ENCODE results near the gene COQ8B. TPM values are rescaled to one million over a fixed set of nuclear protein-coding genes. Genes with fewer than 3 reads are reported as not detected.

COQ8B gene
- total RNA-seq, 2 donors from 2014 or later, result 20.1 to 32.0 TPM

DNA sequence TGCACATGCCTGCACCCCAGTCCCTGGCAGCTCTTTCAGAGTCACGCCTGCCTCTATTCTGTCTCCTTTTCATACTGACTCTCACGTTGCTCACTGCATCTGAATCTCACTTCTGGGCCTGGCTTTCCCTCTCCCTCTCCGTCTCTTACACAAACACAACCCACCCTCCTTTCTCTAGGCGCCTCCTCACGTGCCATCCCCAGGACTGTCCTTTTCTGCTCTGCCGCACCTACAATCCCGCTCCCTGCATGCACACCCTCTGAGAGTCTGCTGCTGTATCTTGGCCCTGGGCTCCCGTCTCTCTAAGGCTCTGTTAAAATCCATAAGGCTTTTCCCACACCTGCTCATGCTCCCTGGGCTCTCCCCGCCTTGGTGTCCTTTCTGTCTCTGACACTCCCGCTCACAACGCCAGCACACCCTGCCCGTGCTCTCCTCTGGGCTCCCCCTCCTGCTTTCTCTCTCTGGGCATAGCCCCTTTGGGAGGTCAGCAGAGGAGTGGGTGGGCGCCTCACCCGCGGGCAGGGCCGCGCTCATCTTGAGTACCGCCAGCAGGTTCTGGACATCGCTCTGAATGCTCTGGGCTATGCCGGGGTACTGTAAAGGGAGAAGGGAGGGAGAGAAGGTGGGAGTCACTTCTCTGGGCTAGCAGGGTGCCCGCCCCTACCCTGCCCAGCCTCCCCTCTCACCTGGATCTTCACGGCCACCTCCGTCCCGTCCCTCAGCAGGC, 13.5 kb downstream of the COQ8B start:
- DNase-seq (no peak), ATAC-seq (no peak)
- intact Hi-C loops (cut with DNase I), result loop anchor here in 1 of 2 donors (5.0 kb wide), 1 partner anchor 41 kb away; no protein-coding TSS in a partner anchor

GRCh38 chr19:40702337-40703012, 14.2 kb downstream of the COQ8B start:
- ATAC-seq (peak; percentile 61 to 81), DNase-seq (no peak)
- intact Hi-C loops (cut with DNase I), result loop anchor here in 1 of 2 donors (5.0 kb wide), 1 partner anchor 40 kb away; no protein-coding TSS in a partner anchor

DNA sequence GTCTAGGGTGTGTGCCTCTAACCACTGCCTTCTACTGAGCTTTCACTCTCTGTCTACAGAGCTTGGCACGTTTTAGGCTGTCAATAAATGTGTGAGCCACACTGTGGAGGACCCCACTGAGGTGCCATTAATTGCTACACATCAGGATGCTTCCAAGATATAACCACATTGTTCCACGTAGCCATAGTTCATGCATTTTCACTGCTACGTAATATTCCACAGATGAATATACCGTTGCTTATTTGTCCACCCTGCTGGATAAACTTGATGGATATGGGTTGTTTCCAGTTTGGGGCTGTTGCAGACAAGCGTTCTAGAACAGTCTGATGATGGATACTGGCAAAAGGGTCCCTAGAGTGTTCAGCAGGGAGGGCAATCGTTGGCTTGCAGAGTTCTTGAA, 14.9 kb downstream of the COQ8B start:
- DNase-seq (no peak), ATAC-seq (no peak)
- intact Hi-C loops (cut with DNase I), result loop anchor here in 1 of 2 donors (5.0 kb wide), 1 partner anchor 39 kb away; no protein-coding TSS in a partner anchor

- intact Hi-C loops (cut with DNase I), result loop anchor here in 1 of 2 donors (5.0 kb wide), 1 partner anchor 38 kb away; no protein-coding TSS in a partner anchor
- DNase-seq (no peak), ATAC-seq (no peak)
These were observed 16.6 kb downstream of the COQ8B start for GRCh38 chr19:40700083-40700482.

DNA sequence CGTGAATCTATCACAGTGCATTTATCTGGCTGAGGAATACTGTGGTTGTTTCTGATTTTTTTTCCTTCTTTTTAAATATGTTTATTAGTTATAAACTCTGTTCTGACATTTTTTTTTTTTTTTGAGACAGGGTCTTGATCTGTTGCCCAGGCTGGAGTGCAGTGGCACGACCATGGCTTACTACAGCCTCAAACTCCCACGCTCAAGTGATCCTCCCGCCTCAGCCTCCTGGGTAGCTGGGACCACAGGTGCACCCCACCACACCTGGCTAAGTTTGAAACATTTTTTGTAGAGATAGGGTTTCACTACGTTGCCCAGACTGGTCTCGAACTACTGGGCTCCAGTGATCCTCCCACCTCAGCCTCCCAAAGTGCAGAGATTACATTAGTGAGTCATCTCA, 19.7 kb downstream of the COQ8B start:
- DNase-seq (no peak), ATAC-seq (no peak)
- intact Hi-C loops (cut with DNase I), result no loop called here

DNA sequence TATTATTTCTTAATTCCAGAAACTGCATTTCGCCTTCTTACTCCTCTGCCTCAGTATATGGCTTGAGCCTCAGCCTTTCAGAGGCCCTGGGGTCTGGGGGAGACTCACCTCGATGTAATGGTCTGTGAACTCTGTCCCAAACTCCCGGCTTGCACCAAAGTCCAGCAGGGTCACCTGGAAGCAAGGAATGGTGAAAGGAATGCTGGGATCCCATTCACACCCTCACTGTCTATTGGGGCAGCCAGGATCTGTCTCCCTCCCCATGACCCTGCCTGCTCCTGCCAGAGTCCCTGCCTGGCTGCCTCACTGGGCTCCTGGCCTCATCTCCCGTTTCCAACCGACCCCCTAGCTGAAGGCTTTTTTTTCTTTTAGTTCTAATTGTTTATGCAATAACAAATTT, 20.8 kb downstream of the COQ8B start:
- ATAC-seq, result no peak
- no peak for DNase-seq
- intact Hi-C loops (cut with DNase I), result no loop called here

DNA sequence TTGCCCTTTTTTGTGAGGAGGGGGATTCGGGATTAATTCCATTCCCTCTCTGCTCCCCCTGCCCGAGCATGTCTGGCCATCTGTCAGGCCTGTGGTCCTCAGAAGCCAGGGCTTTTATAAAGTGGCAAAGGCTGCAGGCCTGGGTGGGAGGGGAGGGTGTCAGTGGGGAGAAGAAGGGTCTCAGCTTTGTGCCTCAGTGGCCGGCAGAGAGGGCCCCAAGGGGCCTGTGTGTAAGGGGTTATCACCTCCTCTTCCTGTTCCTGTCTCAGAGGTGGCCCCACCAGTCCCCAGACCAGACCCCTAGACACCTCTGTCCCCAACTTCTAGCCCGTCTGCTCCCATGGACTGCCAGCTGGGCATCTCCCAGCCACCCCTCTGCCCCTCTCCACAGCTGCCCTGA, 22.8 kb downstream of the COQ8B start:
- no peak for ATAC-seq
- intact Hi-C loops (cut with DNase I), result no loop called here

DNA sequence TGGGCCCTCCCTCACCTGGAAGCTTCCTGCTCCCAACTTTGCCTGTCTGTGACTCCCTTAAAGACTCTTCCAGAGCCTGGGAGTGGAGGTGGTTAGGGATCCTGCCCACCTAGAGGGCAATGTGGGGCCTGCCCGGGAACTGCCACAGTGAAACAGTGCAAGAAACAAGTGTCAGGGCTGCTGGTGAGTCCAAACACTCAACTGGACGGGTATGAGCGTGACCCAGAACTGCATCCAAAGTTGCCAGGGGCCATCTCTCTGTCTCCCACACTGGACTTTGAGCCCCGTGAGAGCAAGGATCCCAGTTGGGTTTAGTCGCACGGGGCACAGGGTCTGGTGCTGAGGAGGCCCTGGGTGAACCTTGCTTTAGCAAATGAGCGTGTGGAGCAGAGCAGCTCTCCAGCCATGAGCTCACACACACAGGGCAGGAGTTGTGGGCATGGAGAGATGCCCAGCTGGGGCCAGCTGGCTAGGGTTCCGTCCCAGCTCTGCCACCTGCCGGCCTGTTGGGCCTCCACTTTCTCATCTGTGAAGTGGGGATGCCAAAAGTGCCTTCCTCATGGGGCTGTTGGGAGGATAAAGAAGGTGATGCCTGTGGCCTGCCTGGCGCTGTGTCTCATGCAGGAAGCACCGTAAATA, 23.4 kb downstream of the COQ8B start:
- intact Hi-C loops (cut with DNase I), result no loop called here
- DNase-seq, result no peak
- no peak for ATAC-seq

More for the DNA sequence above, 22.8 kb downstream of the COQ8B start:
- no peak for DNase-seq

DNA sequence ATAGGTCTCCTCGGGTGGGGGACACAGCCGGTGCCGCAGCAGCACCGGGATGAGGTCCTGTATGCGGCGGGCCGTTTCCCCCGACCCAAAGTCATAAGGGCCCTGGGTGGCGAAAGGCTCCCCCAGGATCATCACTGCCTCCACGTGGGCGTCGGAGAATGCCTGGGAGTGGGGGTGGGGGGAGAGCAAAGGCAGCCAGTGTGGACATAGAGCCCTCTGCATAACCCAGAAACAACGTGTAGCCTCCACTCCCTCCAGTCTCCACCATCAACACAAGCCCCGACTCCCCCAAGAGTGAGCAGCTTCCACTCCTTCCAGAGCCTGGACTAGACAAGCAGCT, 24.5 kb downstream of the COQ8B start:
- ATAC-seq, result no peak
- DNase-seq, result no peak
- intact Hi-C loops (cut with DNase I), result no loop called here

GRCh38 chr19:40691421-40692211, 25.1 kb downstream of the COQ8B start:
- ATAC-seq (no peak), DNase-seq (no peak)
- intact Hi-C loops (cut with DNase I), result no loop called here

DNA sequence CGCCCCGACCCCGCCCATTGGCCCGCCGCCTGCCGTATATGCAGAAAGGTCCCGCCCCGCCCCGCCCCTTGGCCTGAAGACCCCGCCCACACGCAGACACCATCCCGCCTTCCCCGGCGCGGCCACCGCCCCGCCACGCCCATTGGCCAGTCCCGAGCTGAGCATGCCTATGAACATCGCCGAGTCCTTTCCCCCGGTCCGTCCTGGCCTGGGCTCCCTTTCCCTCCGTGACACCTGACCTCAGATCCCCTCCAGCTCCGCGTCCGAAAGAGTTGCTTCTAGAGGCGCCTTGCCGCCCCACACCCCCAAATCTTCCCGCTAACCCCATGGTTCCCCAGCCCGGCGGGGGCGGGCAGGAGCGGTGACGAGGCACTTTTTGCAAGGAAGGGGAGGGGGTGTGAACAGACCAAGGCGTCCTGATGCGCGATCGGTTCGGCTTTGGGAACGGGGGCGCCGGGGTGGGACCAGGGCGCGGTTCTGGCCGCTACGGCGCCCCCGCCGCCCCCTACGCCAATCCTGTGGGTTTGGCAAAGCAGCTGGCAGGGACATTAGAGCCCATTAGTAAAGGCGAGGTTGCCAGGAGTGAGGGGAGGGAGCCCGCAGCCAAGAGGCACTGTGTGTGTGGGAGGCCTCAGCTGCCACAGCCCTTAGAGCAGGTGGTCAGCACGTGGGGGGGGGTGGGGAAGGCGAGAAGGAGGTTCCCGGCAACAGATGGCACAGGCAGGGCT, 25.8 kb downstream of the COQ8B start:
- intact Hi-C loops (cut with DNase I), result no loop called here
- peak; percentile 97 for DNase-seq
- peak; percentile 90 to 94 for ATAC-seq

DNA sequence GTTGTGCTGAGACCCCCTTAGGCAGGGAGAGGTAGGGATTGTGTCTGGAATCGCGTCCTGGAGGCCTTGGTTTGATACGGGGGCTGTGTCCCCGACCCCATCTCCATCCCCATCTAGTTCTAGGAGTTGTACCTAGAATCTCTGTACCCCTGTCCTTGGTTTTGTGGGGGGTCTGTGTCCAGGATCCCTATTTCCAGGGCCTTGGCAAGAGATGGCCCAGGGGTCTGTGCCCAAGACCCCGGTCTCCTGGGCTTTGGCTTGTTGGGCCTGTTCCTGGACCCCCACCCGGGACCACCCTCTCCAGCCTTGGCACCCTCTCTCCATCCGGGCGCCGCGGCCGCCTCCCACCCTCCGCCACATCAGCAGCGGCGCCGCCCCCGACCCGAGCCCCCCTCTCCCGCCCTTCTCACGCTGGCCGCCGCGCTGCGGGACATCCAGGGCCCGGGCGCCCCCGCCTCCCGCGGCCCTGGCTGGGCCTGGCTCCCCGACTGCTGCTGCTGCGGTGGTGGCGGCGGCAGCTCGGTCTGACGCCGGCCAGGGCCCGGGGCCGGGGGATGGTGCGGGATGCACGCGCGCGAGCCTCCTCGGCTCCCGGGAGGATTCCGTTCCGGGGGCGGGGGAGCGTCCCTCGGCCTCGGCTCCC, 26.5 kb downstream of the COQ8B start, which contains the start of gene NUMBL:
Gene NUMBL, minus strand, starts transcription at position 602 of the 643 bp plus-strand sequence. Its CDS starts 168 bp downstream, at position 434.
- intact Hi-C loops (cut with DNase I), result no loop called here
- no peak for ATAC-seq
- no peak for DNase-seq

- DNase-seq (peak; percentile 49), ATAC-seq (no peak)
- intact Hi-C loops (cut with DNase I), result no loop called here
These were observed 27.2 kb downstream of the COQ8B start for GRCh38 chr19:40689339-40690049.

DNA sequence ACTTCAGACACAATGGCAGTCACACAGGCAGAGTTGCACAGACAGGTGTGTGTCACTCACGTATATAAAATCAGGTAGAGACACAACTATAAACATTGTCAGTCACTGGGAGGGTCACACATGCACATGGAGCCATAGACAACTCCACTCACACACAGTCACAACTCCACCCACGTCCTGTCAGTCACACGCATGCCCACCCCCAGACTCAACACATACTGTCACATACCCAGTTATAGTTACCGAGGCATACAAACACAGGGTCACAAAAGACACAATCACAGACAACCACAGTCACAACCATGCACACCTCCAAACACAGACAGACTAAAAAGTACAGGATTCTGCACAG, 27.7 kb downstream of the COQ8B start:
- intact Hi-C loops (cut with DNase I), result no loop called here
- DNase-seq (no peak), ATAC-seq (no peak)

DNA sequence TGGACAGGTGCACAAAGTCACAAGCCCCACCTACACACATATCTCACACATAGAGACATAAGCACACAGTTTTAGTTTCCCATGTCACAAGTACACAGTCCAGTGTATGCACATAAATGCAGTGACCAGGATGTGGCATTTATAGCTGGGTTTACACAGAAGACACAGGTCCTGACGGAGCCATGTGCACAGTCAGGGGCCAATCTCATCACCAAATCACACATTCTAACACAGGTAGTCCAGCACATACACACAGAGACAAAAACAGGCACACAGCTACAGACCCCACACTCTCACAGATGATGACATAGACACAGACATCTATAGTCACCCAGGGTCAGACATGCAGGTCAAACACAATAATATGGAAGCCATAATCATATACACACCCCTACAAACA, 28.4 kb downstream of the COQ8B start:
- DNase-seq (no peak), ATAC-seq (no peak)
- intact Hi-C loops (cut with DNase I), result no loop called here

DNA sequence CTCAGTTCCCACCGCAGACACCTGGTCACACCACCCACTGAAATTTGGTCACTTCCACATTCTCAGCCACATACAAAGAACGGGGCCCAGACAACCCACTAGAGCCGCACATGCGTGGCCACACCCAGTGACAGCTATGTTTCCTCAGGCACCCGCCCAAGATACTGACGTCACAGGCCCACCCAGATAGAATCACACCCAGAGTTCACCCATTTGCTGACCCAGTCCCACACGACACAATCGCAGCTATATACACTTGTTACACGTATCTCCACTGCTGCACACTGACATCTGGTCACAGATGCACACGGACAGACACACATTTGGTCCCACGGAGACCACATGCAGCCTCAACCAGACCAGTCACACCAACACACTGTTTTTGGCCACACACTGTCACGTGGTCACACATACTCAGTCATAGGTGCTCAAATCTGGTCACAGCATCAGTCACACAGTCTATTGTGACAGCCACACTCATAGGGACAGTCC, 29.1 kb downstream of the COQ8B start:
- ATAC-seq (peak; percentile 14 to 53), DNase-seq (peak; percentile 93)
- intact Hi-C loops (cut with DNase I), result no loop called here

GRCh38 chr19:40686882-40687524, 29.7 kb downstream of the COQ8B start:
- intact Hi-C loops (cut with DNase I), result no loop called here
- DNase-seq (no peak), ATAC-seq (no peak)
